HT1080 (cell line): ENCODE measurements around the gene B4GALT6. TPM values are rescaled to one million over a fixed set of nuclear protein-coding genes. Genes with fewer than 3 reads are reported as not detected.

Experiments used
- DNase-seq: peaks from one replicate; pipeline ENCODE4 v3.0.0-alpha.2; 2015; ENCODE audit warnings: low read depth
- total RNA-seq: library from RNA; depleted of rRNA; stranded (reverse); fragments of >200 nt; shearing (Covaris generic); gene quantifications from 2 replicates; pipeline ENCODE4 v1.2.3, GENCODE V29; 2014

The B4GALT6 gene
- total RNA-seq, 1 experiment from 2014 or later, result 29.3 TPM

DNA sequence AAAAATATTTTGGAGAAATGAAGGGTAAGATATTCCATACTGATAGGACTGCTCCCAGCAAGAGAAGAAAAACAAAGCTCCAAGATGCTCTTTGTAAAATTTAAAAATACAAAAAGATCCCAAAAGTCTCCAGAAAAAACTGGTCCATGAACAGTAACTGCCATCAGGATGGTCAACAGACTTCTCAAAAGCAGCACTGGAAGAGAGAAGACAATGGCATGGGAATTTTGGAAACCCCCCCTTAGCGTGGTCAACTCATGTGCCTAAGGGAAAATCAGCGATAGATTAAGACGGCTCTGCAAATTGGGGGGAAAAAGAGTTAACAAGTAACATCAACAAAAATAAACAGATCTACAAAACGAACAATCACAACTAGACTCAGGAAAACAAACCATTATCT is 23.6 kb downstream of the B4GALT6 start:
- no peak for DNase-seq

DNA sequence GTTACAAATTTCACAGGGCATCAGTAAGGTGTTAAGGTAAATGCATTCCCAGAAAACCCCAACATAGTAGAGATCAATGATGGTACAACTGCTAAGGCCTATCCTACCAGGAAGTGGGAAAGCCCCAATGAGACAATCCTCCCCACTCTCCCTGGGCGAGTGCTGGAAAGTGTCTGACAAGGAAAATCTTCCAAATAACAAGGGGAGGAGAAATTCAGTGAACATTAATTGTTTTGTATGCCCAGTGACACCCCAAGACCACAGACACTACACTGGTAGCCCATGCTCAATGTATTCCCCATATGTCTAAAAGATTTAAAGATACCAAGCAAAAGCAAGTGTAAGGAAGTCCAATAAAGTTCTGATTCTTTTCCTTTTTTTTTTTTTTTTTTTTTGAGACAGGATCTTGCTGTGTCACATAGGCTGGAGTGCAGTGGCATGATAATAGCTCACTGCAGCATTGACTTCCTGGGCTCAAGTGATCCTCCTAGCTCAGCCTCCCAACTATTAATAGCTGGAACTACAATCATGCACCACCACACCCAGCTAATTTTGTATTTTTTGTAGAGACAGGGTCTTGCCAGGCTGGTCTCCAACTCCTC is 24.7 kb downstream of the B4GALT6 start:
- no peak for DNase-seq

DNA sequence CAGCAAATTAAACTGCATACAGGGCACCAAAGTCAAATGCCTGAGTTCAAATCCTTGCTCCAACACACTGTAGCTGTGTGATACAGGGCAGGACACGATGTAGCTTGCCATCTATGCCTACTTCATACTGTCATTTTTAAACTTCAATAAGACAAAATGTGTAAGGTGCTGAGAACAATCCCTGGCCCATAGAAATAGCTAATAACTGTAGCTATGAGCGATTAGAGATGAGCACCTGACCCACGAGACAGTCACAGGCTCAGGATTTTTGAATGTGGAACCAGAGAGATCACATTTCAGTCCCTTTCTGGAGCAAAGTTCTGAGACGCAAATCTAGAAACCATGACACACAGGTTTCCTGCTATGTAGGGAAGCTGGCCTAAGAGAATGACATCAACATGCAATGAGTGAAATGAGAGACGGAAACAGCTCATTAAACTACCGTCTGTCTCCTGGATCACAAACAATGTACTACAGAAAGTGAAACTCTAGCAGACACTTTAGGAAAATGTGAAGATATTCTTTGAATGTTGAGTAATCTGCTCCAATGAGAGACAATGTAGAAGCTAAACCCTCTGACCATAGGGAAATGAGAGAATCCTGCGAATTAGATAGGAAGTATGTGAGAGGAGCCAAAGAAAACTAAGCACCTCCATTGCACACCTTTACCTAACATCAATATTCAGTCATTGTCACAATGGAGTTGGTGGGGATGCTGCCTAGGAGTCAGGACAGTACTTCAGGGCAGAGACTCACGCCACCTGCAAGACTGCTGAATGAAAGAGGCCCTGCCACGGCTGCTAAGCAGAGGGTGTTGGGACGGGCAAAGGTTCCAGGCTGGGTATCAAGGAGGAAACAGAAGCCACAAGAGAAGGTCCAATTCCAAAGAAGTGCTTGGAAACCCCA is 25.5 kb downstream of the B4GALT6 start:
- peak; percentile 14 for DNase-seq

- DNase-seq, result no peak
Measured at GRCh38 chr18:31657823-31658669, 26.3 kb downstream of the B4GALT6 start.

- no peak for DNase-seq
Measured at GRCh38 chr18:31656754-31657153, 27.6 kb downstream of the B4GALT6 start.

DNA sequence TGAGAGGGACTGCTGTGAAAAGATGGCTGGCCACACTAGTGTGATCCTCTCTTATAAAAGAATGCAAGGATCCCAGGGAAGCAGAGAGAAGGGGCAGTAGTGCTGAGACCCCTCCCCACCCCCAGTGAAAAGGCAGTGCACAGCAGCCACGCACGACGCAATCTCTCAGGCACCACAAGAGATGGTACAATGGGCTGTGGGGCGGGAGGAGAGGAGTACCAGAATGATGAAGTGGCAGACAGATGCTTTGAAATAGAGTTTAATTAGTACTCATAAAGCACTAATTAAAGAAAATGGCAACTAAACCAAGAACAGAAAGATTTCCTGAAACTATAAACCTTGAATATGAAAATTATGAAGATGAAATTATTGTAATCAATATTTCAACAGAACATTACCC is 29.0 kb downstream of the B4GALT6 start:
- no peak for DNase-seq

- no peak for DNase-seq
Measured at GRCh38 chr18:31652877-31653276, 31.5 kb downstream of the B4GALT6 start.

DNA sequence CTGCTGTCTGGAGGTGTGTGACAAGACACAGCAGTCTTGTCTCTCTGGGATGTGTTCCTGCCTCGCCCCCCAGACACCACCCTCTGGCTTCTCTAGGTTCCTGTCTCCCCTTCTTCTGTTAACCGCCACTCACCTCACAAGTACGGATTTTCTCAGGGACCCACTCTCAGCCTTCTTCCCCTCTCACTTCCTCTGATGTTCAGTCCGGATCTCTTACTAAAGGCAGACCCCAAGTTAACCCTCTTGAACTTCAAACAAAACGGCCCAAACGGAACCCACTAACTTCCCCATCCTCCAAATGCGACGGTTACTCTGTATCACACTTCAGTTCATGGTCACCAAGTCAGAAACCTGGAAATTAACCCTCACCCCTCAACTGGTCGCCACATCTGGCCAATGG is 32.0 kb downstream of the B4GALT6 start:
- DNase-seq, result no peak

GRCh38 chr18:31651369-31651768 is 33.0 kb downstream of the B4GALT6 start:
- DNase-seq, result no peak

GRCh38 chr18:31649978-31650719 is 34.2 kb downstream of the B4GALT6 start:
- no peak for DNase-seq

- DNase-seq, result no peak
Measured at GRCh38 chr18:31649449-31649848, 34.9 kb downstream of the B4GALT6 start.

GRCh38 chr18:31648966-31649429 is 35.4 kb downstream of the B4GALT6 start:
- DNase-seq, result peak; percentile 81

- no peak for DNase-seq
Measured at GRCh38 chr18:31648458-31648857, 35.9 kb downstream of the B4GALT6 start.

DNA sequence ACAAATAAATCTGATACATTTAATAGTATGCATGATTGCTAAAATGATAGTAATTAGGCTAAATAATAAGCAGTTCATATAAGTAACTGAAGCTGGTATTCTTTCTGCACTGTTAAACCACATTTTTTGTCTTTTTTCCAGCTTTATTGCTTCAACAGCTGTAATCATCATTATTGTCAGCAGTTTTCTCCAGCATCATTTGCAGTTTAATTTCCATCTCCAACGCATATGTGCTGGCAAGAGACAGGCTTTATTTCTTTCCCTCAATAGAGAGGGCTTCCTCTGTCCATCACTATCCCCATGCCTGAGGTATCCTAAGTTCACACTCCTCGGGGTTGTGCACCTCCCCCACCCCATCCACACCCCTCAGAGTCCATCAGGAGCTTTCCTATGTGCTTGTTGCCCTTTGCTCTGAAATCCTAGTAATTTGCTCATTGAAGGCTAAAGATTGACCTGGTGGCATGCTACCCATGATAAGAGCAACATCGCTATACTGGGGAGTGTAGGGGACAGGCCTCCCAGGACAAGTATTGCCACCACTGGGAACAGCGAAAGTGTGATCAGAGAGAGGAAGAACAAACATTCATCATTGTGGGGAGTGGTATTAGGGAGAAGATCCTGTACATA is 37.1 kb downstream of the B4GALT6 start:
- DNase-seq, result no peak

DNA sequence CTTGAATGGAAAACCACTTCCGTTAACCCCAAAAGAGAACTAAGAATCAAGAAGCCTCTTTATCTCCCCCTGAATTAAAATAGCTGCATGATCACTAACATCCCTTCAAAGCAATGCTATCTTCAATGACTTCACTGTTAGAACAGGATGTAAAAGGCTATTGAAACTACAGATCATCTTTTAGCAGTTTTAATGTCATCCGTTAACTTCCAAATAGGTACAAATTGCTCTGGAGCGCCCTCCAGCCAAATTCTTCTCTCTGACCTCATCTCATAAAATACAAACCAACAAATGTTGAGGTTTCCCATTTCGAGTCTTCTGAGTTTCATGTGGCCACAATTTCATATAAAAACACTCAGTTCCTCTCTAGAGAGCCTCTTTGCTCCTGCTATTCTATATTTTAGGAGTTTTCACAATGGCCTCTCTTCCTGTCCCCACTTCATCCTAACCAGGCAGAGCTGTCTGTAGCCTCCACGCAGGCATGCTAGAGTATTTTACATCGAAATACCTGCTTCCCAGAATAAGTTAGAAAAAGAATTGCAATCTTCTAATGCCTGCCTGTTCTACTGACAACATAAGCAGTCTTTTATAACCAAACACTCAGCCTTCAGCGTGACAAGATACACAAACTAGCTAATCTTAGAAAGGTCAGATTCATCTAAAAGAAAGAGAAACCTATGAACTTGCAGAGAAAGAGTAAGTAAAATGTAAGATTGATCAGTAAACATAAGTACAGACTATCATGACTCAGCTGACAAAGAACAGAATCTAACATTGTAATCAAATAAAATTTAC is 37.9 kb downstream of the B4GALT6 start:
- no peak for DNase-seq

DNA sequence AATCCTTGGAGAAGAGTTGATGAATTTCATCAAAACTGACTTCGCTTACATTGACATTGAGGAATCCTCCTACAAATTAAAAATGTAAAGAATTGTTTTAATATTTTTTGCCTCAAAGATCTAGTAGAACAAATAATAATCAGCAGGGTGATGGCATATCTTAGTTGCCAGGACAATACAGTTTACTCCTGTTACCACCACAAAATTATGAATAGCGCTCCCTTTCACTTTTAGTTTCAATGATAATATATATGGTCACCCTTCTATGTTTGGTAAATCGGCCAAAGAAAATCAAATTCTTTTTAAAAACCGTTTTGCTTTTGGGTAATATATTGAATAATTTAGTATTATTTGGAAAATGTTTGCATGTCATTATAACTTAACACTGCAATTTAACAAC is 39.0 kb downstream of the B4GALT6 start:
- DNase-seq, result no peak

GRCh38 chr18:31643003-31643402 is 41.4 kb downstream of the B4GALT6 start:
- DNase-seq, result no peak

DNA sequence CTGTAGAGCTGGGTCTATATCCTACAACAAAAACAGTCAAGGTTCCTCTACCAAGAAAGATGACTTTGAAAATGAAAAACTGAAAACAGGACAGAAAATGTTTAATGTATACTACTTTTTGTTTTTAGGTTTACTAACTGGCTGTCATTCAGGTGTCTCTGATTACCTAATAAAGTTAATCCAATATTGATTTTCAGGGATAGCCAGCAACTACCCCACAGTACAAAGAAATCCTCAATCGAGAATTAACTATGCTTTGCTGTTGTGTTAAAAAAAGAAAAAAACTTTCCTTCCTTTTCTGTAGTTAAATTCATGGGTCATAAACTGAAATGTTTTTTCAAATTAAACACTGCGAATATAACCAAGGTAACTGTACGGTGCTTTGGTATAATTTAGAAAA is 46.9 kb downstream of the B4GALT6 start:
- DNase-seq, result no peak

GRCh38 chr18:31636387-31636786 is 48.0 kb downstream of the B4GALT6 start:
- no peak for DNase-seq

- DNase-seq, result no peak
Measured at GRCh38 chr18:31634331-31634713, 50.1 kb downstream of the B4GALT6 start.
